ENCODE data around the gene AGXT2. TPM values are rescaled to one million over a fixed set of nuclear protein-coding genes. Genes with fewer than 3 reads are reported as not detected.

The AGXT2 gene
- total RNA-seq, 1 experiment from 2014 or later: not detected

DNA sequence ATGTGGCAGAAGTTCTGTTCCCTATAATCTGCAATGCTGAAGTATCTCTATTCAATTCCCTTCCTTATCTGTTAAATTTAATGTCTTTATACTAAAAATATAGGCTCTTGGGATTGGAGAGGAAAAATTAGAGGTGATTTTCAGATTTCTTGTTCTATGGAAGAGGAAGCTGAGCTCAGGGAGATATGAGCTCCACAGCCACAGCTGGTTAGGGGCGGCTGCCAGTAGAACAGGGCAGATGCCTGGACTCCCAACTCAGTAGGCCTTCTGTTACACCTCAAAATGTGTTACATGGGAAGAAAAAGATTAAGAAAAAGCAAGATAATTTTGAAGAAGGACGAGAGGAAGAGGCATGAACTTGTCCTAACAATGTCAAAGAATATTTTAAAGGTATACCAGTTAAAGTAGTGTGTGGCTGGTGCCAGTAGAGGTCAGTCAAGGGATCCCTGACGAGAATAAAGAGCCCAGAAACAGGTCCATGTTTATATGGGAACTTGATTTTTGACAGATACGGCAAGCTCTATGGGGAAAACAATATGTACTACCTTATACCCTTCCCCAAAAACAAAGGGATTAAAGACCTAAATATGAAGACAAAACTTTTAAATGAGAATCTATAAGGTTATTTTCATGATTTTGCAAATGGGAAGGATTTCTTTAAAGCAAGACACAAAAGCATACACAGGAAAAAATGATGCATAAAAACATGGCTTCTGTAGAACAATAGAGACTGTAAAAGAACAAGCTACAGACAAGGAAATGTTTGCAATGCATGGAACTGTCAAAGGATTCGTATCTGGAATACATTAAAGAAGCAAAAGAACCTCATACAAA is 89.7 kb downstream of the AGXT2 start:
- Mint-ChIP-seq H3K9me3 (no peaks in the 10 kb centered on the region), H3K36me3 (ENCODE audit: insufficient read depth in 1 of 3, low read depth in 3 of 3) (peaks cover 5 to 26% (median 15%) of the 10 kb centered on the region in 3 experiments; a peak in 5 of 7 replicates), H3K27ac (peak overlapping the region in 1 of 3 experiments; percentile 63; a peak in 1 of 7 replicates), H3K4me1 (peaks cover 0 to 2% of the 10 kb centered on the region in 2 experiments; a peak in 1 of 4 replicates), H3K4me3 (no peak overlapping the region), H3K27me3 (ENCODE audit: low read depth) (no peaks in the 10 kb centered on the region)
- TF ChIP-seq, protein P1, sequence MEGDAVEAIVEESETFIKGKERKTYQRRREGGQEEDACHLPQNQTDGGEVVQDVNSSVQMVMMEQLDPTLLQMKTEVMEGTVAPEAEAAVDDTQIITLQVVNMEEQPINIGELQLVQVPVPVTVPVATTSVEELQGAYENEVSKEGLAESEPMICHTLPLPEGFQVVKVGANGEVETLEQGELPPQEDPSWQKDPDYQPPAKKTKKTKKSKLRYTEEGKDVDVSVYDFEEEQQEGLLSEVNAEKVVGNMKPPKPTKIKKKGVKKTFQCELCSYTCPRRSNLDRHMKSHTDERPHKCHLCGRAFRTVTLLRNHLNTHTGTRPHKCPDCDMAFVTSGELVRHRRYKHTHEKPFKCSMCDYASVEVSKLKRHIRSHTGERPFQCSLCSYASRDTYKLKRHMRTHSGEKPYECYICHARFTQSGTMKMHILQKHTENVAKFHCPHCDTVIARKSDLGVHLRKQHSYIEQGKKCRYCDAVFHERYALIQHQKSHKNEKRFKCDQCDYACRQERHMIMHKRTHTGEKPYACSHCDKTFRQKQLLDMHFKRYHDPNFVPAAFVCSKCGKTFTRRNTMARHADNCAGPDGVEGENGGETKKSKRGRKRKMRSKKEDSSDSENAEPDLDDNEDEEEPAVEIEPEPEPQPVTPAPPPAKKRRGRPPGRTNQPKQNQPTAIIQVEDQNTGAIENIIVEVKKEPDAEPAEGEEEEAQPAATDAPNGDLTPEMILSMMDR (conservative IDR thresholded peaks at IDR 0.05): peak; percentile 73
- H3K27ac ChIP-seq (ENCODE audit: insufficient read length, low read depth, low read length): no peak overlapping the region
- no peak overlapping the region for H2AK5ac ChIP-seq (ENCODE audit: insufficient read length, low read length)
- H3K56ac ChIP-seq (ENCODE audit: insufficient read length, low read depth, low read length): no peak overlapping the region
- H4K8ac ChIP-seq (replicated peaks; ENCODE audit: insufficient read length, low read depth, low read length): no peak overlapping the region
- H3K18ac ChIP-seq (ENCODE audit: insufficient read length, low read depth, low read length): no peak overlapping the region
- no peak overlapping the region for H3K4ac ChIP-seq (ENCODE audit: low read depth, low read length)
- no peak overlapping the region for H4K91ac ChIP-seq (ENCODE audit: insufficient read length, low read depth, low read length)
- no peak for DNase-seq
- no peak overlapping the region for H2BK15ac ChIP-seq (ENCODE audit: low read depth, low read length)
- H3K4me1 ChIP-seq (ENCODE audit: insufficient read depth, low read length): no peaks in the 10 kb centered on the region
- no peak overlapping the region for H3K14ac ChIP-seq (ENCODE audit: insufficient read depth, low read length)
- no peaks in the 10 kb centered on the region for H3K79me2 ChIP-seq (ENCODE audit: insufficient read depth, low read length)
- H3K9me3 ChIP-seq (ENCODE audit: control insufficient read depth, low read depth, low read length): no peaks in the 10 kb centered on the region
- no peak overlapping the region for H3K23ac ChIP-seq (ENCODE audit: insufficient read length, low read depth, low read length)
- no peaks in the 10 kb centered on the region for H3K23me2 ChIP-seq (ENCODE audit: insufficient read length, low read depth, low read length, poor library complexity, severe bottlenecking)
- no CpG with 5 or more reads among the region's 5 CpGs for WGBS (ENCODE audit: extremely low coverage, insufficient read length, low lambda C conversion rate)
- H2BK120ac ChIP-seq (ENCODE audit: low read depth, low read length, poor library complexity, severe bottlenecking): no peak overlapping the region
- H2BK20ac ChIP-seq (ENCODE audit: low read depth, low read length, poor library complexity, severe bottlenecking): no peak overlapping the region
- no peak overlapping the region for H2BK12ac ChIP-seq (ENCODE audit: insufficient read length, low read depth, low read length)
- H3K9ac ChIP-seq (ENCODE audit: extremely low read depth, insufficient read length, low read length): no peak overlapping the region
- no peak overlapping the region for H2AFZ ChIP-seq (ENCODE audit: low read length)
- no peak overlapping the region for H3T11ph ChIP-seq (ENCODE audit: low read length)
- H4K20me1 ChIP-seq (ENCODE audit: control insufficient read depth, insufficient read depth, insufficient read length): no peaks in the 10 kb centered on the region
- H3K27me3 ChIP-seq (ENCODE audit: insufficient read depth, low read length): no peaks in the 10 kb centered on the region
- no peak overlapping the region for H4K5ac ChIP-seq (ENCODE audit: insufficient read length, low read depth, low read length)
- no peaks in the 10 kb centered on the region for H3K79me1 ChIP-seq (ENCODE audit: insufficient read depth, low read depth, low read length, poor library complexity, severe bottlenecking)
- no peak overlapping the region for H2BK5ac ChIP-seq (ENCODE audit: insufficient read length, low read length)
- H3K4me2 ChIP-seq (ENCODE audit: insufficient read depth, insufficient read length, low read length): no peak overlapping the region

All from H9 (cell line).